ENCODE results near the gene NATD1.

DNA sequence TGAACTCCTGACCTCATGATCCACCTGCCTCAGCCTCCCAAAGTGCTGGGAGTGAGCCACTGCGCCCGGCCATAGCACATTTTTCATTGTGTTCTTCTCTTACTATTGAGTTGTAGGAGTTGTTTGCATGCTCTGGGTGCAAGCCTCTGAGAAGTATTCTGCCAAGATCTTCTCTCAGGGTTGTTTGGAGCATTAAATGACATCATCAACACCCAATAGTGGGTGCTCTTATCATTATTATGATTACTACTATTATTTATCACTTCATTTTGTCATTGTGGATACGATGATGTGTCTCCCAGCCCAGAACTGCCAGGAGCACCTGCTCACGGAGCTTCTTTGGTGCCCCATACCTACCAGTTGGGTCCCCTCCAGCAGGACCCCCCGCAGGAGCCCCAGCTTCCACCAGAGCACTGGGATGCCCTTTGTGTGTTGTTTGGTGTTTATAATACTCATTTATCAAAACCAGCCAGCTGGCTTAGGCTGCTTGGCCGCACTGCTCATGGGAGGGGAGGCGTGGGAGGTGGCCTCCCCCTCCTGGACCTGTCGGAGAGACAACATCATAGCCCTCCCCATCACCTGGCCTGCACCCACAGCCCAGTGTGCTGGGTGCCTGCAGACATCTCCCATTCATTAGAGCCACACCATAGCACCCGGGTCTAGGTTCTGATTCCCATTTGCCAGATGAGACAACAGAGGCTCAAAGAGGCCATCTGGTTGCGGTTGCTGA, 18.4 kb upstream of the NATD1 start:
- TF ChIP-seq SP1 (IDR thresholded peaks at IDR 0.05) (no peak), SUZ12 (IDR thresholded peaks at IDR 0.05) (no peak), BHLHE40 (IDR thresholded peaks at IDR 0.05; ENCODE audit: borderline replicate concordance) (no peak), FOXM1 (IDR thresholded peaks at IDR 0.05; ENCODE audit: borderline replicate concordance) (no peak), ELF4 (IDR thresholded peaks at IDR 0.05) (no peak), FOXK2 (IDR thresholded peaks at IDR 0.05) (no peak), TARDBP (IDR thresholded peaks at IDR 0.05) (no peak), HDGF (IDR thresholded peaks at IDR 0.05; ENCODE audit: borderline replicate concordance) (no peak), L3MBTL2 (conservative IDR thresholded peaks at IDR 0.05) (no peak), FOXA1 (IDR thresholded peaks at IDR 0.05) (no peak), ARNT (IDR thresholded peaks at IDR 0.05) (no peak), CTBP1 (IDR thresholded peaks at IDR 0.05; ENCODE audit: borderline replicate concordance) (no peak), ZNF384 (IDR thresholded peaks at IDR 0.05) (no peak)
- TF ChIP-seq, protein P1, sequence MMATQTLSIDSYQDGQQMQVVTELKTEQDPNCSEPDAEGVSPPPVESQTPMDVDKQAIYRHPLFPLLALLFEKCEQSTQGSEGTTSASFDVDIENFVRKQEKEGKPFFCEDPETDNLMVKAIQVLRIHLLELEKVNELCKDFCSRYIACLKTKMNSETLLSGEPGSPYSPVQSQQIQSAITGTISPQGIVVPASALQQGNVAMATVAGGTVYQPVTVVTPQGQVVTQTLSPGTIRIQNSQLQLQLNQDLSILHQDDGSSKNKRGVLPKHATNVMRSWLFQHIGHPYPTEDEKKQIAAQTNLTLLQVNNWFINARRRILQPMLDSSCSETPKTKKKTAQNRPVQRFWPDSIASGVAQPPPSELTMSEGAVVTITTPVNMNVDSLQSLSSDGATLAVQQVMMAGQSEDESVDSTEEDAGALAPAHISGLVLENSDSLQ (IDR thresholded peaks at IDR 0.05): no peak

Measured in HEK293T (cell line).